Hippocampal formation (tissue), 2 donors: ENCODE measurements around the gene BAAT.
"Not testable (repeated sequence)": the region's sequence is repeated elsewhere in the genome, so short reads cannot be mapped to it uniquely, and the experiment has no call there.

Experiments used
- DNase-seq, 2 donors: peaks; one replicate each; lab custom pipeline; 2025; lab: John Stamatoyannopoulos, UW

Gene BAAT

GRCh38 chr9:101360647-101361046 lies 24.2 kb downstream of the BAAT start:
- DNase-seq, result no peak

GRCh38 chr9:101359679-101360078 lies 25.1 kb downstream of the BAAT start:
- no peak for DNase-seq

GRCh38 chr9:101356619-101357018 lies 28.2 kb downstream of the BAAT start:
- no peak for DNase-seq

GRCh38 chr9:101354765-101355708 lies 29.8 kb downstream of the BAAT start:
- DNase-seq, result no peak

- DNase-seq, result no peak
These were observed 30.6 kb downstream of the BAAT start for GRCh38 chr9:101354143-101354764.

- DNase-seq, result no peak
These were observed 31.1 kb downstream of the BAAT start for GRCh38 chr9:101353683-101354082.

- no peak for DNase-seq
These were observed 31.8 kb downstream of the BAAT start for GRCh38 chr9:101352892-101353463.

- DNase-seq, result no peak
These were observed 34.5 kb downstream of the BAAT start for GRCh38 chr9:101350285-101350684.

- DNase-seq, result no peak
These were observed 42.2 kb downstream of the BAAT start for GRCh38 chr9:101342595-101342994.

GRCh38 chr9:101341958-101342357 lies 42.8 kb downstream of the BAAT start:
- DNase-seq, result no peak

- no peak for DNase-seq
These were observed 47.6 kb downstream of the BAAT start for GRCh38 chr9:101337237-101337636.

GRCh38 chr9:101336091-101336490 lies 48.7 kb downstream of the BAAT start:
- DNase-seq, result no peak

- DNase-seq, result no peak
These were observed 50.7 kb downstream of the BAAT start for GRCh38 chr9:101333926-101334702.

- no peak for DNase-seq
These were observed 51.3 kb downstream of the BAAT start for GRCh38 chr9:101333490-101333889.

GRCh38 chr9:101332362-101332761 lies 52.4 kb downstream of the BAAT start:
- no peak for DNase-seq

- DNase-seq, result not testable (repeated sequence)
These were observed 57.3 kb downstream of the BAAT start for GRCh38 chr9:101327422-101327909.

GRCh38 chr9:101326501-101326900 lies 58.3 kb downstream of the BAAT start:
- no peak for DNase-seq

GRCh38 chr9:101326035-101326434 lies 58.8 kb downstream of the BAAT start:
- no peak for DNase-seq

- no peak for DNase-seq
These were observed 59.8 kb downstream of the BAAT start for GRCh38 chr9:101325053-101325452.

GRCh38 chr9:101324245-101324804 lies 60.5 kb downstream of the BAAT start:
- no peak for DNase-seq

- DNase-seq, result no peak
These were observed 61.7 kb downstream of the BAAT start for GRCh38 chr9:101323129-101323528.

GRCh38 chr9:101317735-101318134 lies 67.1 kb downstream of the BAAT start:
- no peak for DNase-seq
